ENCODE data around the gene BASP1.
A peak's percentile ranks its signal among the peaks of the same experiment; 100 is the strongest.

Gene BASP1, protein sequence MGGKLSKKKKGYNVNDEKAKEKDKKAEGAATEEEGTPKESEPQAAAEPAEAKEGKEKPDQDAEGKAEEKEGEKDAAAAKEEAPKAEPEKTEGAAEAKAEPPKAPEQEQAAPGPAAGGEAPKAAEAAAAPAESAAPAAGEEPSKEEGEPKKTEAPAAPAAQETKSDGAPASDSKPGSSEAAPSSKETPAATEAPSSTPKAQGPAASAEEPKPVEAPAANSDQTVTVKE

GRCh38 chr5:17217493-17218352, at the start of gene BASP1:
BASP1 (plus strand) TSS chr5:17217631; CDS start chr5:17275217, 57,586 bp downstream.
- FAIRE-seq (peak; percentile 95), DNase-seq (ENCODE audit: insufficient read length, low spot score) (peak; percentile 59)

GRCh38 chr5:17169507-17169906, 47.9 kb upstream of the BASP1 start:
- FAIRE-seq, result peak; percentile 16

DNA sequence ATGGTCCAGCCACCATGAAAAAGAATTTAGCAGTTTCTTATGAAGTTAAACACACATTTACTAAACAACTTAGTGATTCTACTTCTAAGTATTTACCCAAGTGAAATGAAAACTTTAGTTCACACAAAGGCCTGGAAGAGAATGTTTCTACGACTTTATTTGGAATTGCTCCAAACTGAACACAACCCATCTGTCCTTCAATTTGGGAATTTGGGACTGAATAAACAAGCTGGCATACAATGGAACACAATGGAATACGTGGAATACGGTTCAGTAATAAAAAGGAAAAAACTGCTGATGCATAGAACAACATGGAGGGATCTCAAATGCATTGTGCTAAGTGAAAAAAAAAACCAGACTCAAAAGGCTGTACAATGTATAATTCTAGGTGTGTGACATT, 44.6 kb upstream of the BASP1 start:
- DNase-seq (ENCODE audit: insufficient read length, low spot score), result no peak
- no peak for FAIRE-seq

More at GRCh38 chr5:17169507-17169906, 47.9 kb upstream of the BASP1 start:
- DNase-seq (ENCODE audit: insufficient read length, low spot score), result no peak

DNA sequence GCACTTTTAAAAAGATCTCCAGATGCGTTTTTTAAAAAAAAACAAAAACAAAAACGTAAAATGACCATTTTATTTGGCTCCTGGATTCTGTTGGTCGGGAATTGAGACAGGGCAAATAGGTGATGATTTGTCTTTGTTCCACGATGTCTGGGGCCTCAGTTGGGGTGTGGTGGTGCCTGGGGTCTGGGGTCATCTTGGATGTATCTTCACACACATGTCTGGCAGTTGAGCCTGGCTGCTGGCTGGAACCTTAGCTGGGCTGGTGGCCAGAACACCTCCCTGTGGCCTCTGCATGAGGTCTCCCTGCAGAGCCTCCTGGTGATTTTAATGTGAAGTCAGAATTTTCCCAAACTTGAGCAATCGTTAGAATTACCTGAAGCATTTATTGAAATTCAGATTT, 42.5 kb upstream of the BASP1 start:
- DNase-seq (ENCODE audit: insufficient read length, low spot score) (no peak), FAIRE-seq (no peak)

DNA sequence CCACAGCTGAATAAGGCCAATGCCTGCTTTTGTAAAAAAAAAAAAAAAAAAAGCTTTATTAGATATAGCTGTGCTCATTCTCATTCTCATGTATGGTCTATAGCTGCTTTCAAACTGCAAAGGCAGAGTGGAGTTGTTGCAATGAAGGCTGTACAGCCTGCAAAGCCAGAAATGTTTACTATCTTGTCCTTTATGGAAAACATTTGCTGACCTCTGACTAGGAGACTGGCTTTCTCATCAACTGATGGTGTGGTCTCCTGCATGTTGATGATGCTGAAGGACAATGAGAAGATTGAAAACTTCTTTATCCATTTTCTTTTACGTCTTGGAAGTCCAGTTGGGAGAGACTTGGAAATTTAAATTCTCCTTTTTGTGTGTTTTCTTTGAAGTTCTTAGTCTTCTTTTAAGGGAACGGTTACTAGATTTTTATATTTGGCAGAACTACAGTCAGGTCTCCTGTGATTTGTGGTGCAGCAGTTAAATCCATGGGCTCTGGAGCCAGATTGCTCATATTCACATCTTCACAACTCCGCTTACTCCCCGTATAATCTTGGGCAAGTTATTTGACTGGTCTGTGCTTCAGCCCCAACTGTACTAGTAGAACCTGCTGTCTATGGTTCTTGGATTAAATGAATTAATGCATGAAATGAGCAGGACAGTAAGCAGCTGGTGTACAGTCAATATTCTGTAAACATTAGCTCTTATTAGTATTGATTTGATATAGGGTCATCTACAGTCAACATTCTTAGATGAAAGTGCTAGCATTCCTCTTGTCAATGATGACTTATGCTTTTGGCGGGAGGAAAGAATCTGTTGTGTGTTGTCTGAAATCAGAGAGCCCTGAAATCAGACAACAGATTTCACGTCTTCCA, 39.7 kb upstream of the BASP1 start:
- DNase-seq (ENCODE audit: insufficient read length, low spot score), result no peak
- peak; percentile 23 for FAIRE-seq

GRCh38 chr5:17178373-17178675, 39.1 kb upstream of the BASP1 start:
- DNase-seq (ENCODE audit: insufficient read length, low spot score), result no peak

GRCh38 chr5:17180330-17180843, 37.0 kb upstream of the BASP1 start:
- DNase-seq (ENCODE audit: insufficient read length, low spot score) (no peak), FAIRE-seq (no peak)

More at GRCh38 chr5:17178373-17178675, 39.1 kb upstream of the BASP1 start:
- FAIRE-seq, result no peak

- peak; percentile 78 for DNase-seq (ENCODE audit: insufficient read length, low spot score)
- FAIRE-seq, result peak; percentile 90
These were observed 36.3 kb upstream of the BASP1 start for GRCh38 chr5:17180864-17181723.

DNA sequence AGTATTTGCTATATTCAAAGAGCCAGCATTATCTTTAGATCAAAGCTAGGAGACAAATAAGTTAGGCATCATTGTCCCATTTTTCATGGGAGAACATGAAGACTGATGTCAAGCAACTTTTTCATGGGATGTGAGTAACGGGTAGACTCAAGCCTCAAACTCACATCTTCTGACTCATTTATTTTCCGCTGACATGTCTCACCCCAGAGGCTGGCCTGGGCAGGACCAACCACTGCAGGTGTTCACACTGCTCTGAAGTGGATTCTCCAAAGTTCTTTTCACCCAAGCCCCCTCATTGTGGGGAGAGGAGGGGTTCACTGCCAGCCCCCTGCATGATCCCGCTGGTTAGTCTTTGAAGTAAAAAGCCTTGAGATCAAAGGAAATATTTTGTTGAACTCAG, 34.9 kb upstream of the BASP1 start:
- DNase-seq (ENCODE audit: insufficient read length, low spot score) (no peak), FAIRE-seq (no peak)

GRCh38 chr5:17182981-17183380, 34.5 kb upstream of the BASP1 start:
- FAIRE-seq, result no peak
- DNase-seq (ENCODE audit: insufficient read length, low spot score), result no peak

DNA sequence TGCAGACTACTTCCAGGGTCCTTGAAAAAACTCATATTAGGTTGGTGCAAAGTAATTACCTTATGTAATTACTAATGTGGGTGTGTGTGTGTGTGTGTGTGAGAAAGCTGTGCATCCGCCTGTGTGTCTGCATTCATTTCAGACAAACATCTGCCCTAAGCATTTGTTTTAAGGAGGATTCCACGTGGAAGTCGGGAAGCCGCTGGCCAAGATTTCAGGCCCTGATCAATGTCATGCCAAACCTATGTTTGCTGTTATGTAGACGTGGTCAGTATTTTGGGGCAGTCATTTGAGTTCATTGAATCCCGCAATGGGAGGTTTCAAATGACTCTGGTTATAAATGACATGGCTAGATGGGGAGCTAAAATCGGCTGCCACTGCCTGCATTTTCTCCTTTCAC, 33.6 kb upstream of the BASP1 start:
- DNase-seq (ENCODE audit: insufficient read length, low spot score), result no peak
- no peak for FAIRE-seq

GRCh38 chr5:17184588-17184987, 32.8 kb upstream of the BASP1 start:
- no peak for DNase-seq (ENCODE audit: insufficient read length, low spot score)
- no peak for FAIRE-seq

GRCh38 chr5:17185349-17185748, 32.1 kb upstream of the BASP1 start:
- no peak for DNase-seq (ENCODE audit: insufficient read length, low spot score)
- FAIRE-seq, result no peak

- no peak for DNase-seq (ENCODE audit: insufficient read length, low spot score)
- no peak for FAIRE-seq
These were observed 31.7 kb upstream of the BASP1 start for GRCh38 chr5:17185773-17186172.

DNA sequence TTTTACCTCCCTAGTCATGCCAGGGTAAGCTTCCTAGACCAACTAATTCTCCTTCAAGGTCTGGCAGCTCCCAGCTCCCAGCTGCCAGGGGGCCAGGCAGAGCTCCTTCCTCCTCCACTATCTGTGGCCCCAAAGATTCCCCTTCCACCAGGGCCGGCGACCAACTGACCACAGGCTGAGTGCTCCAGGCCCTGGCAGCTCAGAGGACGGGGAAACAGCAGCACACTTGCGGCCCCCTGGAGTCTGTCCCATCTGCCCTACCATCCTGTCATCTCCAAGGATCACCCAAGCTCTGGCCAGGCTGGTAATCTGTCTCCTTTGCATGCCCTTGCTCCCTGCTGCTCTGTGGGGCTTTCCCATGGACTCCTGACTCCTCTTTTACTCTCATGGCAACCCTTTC, 31.2 kb upstream of the BASP1 start:
- no peak for FAIRE-seq
- no peak for DNase-seq (ENCODE audit: insufficient read length, low spot score)

GRCh38 chr5:17187011-17187785, 30.2 kb upstream of the BASP1 start:
- DNase-seq (ENCODE audit: insufficient read length, low spot score) (no peak), FAIRE-seq (no peak)

- no peak for FAIRE-seq
- DNase-seq (ENCODE audit: insufficient read length, low spot score), result no peak
These were observed 29.7 kb upstream of the BASP1 start for GRCh38 chr5:17187786-17188170.

DNA sequence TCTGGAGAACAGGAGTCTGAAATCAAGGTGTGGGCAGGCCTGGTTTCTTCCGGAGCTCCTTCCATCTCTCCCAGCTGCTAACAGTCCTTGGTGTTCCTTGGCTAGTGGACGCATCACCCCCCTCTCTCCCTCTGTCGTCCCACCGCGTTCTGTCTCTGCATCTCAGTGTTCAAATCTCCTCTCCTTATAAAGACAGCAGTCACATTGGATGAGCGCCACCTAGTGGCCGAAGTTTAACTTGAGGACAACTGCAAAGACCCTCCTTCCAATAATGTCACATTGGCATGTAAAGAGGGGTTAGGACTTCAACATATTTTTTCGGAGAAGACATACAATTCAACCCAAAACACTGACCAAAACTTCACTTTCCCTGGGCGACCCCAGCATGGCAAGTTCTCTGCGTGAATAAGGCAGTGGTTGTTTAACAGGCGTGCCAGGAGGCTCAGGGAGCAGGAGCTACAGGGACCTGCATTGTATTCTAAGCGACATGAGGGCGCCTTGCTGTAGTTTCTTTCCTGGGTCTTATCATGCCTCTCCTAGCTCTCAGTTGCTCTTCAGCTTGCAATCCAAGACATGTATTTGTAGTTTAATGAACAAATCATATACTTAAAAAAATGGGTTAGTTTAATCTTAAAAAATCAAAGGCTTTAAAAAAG, 27.9 kb upstream of the BASP1 start:
- FAIRE-seq, result peak; percentile 69

DNA sequence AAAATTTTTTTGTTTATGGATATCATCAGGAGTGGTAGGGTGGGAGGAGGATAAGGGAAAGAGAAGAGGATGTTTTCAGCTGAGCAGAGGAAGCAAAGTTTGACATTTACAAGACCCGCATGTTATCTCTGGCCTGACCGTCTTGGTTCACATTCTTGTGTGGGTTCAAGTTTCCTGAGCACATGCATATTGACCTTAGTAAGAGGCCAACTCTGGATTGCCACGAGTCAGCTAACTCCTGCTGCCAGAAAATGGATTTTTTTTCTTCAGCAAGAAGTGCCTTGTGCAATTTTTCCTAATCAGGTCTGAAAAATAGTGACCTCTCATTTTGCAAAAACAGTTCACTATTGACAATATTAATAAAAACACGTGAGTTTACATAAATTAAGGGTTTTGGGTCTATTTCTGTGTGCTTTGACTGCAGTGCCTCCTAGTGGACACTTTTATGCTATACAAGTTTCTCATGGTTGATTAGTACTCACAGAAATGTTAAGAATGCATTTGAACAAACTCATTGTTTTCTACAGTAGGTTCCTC, 27.1 kb upstream of the BASP1 start:
- DNase-seq (ENCODE audit: insufficient read length, low spot score) (peak; percentile 64), FAIRE-seq (no peak)

More for the DNA sequence above, 27.9 kb upstream of the BASP1 start:
- DNase-seq (ENCODE audit: insufficient read length, low spot score), result peak; percentile 77

Data from HTR-8/SVneo (cell line).